A549 (cell line): ENCODE data around the gene PLEKHG4B. TPM values are rescaled to one million over a fixed set of nuclear protein-coding genes. Genes with fewer than 3 reads are reported as not detected.

Source experiments
- ATAC-seq, 2 experiments: fragments of 200-7000 bp in 1 of 2; fragments of >200 bp in 1 of 2; cut with Nextera tagmentation in 1 of 2; cut with Tn5 transposase in 1 of 2; 3 replicates each; pipeline versions ENCODE4 v1.8.0 to v1.9.1; 2018 to 2020; ENCODE audit warnings: mild to moderate bottlenecking in 1 of 2, moderate library complexity in 1 of 2
- CTCF ChIA-PET: fragments of 300-600 bp; sonication (Branson Sonifier 250); formaldehyde crosslinking; extraction: SDS; loops from one replicate; lab custom pipeline; 2021; ENCODE audit warnings: antibody characterized with exemption, inconsistent platforms; lab: Yijun Ruan, JAX
- POLR2A ChIA-PET: fragments of 350-600 bp; formaldehyde crosslinking; extraction: SDS; loops from one replicate; lab custom pipeline; 2021; ENCODE audit warnings: antibody characterized with exemption, inconsistent platforms; lab: Yijun Ruan, JAX
- DNase-seq, 2 experiments: peaks; one replicate each; pipeline versions ENCODE4 v3.0.0 to v3.0.0-alpha.2; 2011 to 2016; ENCODE audit warnings: low read depth in 1 of 2, low spot score in 1 of 2
- FAIRE-seq: peaks from 2 replicates; lab custom pipeline; 2011; peaks lifted over from hg19 to GRCh38; lab: Jason Lieb, UNC
- H3K27ac ChIP-seq, 2 experiments: fragments of >200 bp; sonication (Bioruptor Twin); formaldehyde crosslinking; 3 replicates each; pipeline ENCODE4 v1.5.1; 2016 to 2017
- H3K4me1 ChIP-seq: fragments of >200 bp; sonication (Bioruptor Twin); formaldehyde crosslinking; 3 replicates; pipeline ENCODE4 v1.6.1; 2016
- H3K4me2 ChIP-seq: fragments of >200 bp; sonication (Bioruptor Twin); formaldehyde crosslinking; 3 replicates; pipeline ENCODE4 v1.6.1; 2016
- H3K4me3 ChIP-seq: fragments of >200 bp; sonication (Bioruptor Twin); formaldehyde crosslinking; 3 replicates; pipeline ENCODE4 v1.5.1; 2016
- H3K9me3 ChIP-seq: fragments of >200 bp; sonication (Bioruptor Twin); formaldehyde crosslinking; 3 replicates; pipeline ENCODE4 v1.6.1; 2016
- BHLHE40 ChIP-seq: IDR thresholded peaks from 2 replicates; pipeline ENCODE4 v1.6.1; 2012; ENCODE audit warnings: low read depth, low read length, inconsistent platforms
- CEBPB ChIP-seq, 2 experiments: fragments of >200 bp in 1 of 2; sonication (Bioruptor Twin) in 1 of 2; formaldehyde crosslinking in 1 of 2; IDR thresholded peaks; 2 replicates each; pipeline ENCODE4 v1.6.1; 2012 to 2016
- CHD2 ChIP-seq: fragments of 150-350 bp; IDR thresholded peaks from 2 replicates; pipeline ENCODE4 v1.6.1; 2014; ENCODE audit warnings: low read length; ENCODE audit not compliant: partially characterized antibody
- EHMT2 ChIP-seq: fragments of 200-600 bp; sonication (generic); IDR thresholded peaks from 2 replicates; pipeline ENCODE4 v1.6.1; 2016; ENCODE audit warnings: antibody characterized with exemption, low read depth, mild to moderate bottlenecking, moderate library complexity
- EP300 ChIP-seq, 2 experiments: fragments of >200 bp; sonication (Bioruptor Twin); formaldehyde crosslinking; IDR thresholded peaks; 2 replicates in 1 of 2; 3 replicates in 1 of 2; pipeline ENCODE4 v1.6.1; 2016 to 2017
- FOSB ChIP-seq: fragments of 250-450 bp; sonication (Bioruptor Pico); IDR thresholded peaks from 2 replicates; pipeline ENCODE4 v1.5.0; 2020; ENCODE audit warnings: mild to moderate bottlenecking, moderate library complexity
- FOSL2 ChIP-seq, 2 experiments: fragments of 450-650 bp in 1 of 2; fragments of >200 bp in 1 of 2; sonication (Bioruptor Twin) in 1 of 2; formaldehyde crosslinking; IDR thresholded peaks; 2 replicates each; pipeline versions ENCODE4 v1.5.0 to v1.6.1; 2016 to 2020; ENCODE audit warnings: mild to moderate bottlenecking in 1 of 2, moderate library complexity in 1 of 2
- FOXS1 ChIP-seq: fragments of 250-450 bp; sonication (Bioruptor Pico); IDR thresholded peaks from 2 replicates; pipeline ENCODE4 v1.5.0; 2020; ENCODE audit warnings: mild to moderate bottlenecking, moderate library complexity
- GATA3 ChIP-seq: IDR thresholded peaks from 2 replicates; pipeline ENCODE4 v1.6.1; 2012; ENCODE audit warnings: borderline replicate concordance
- HOXA7 ChIP-seq: fragments of 250-450 bp; sonication (Bioruptor Pico); IDR thresholded peaks from 2 replicates; pipeline ENCODE4 v1.5.0; 2020; ENCODE audit warnings: mild to moderate bottlenecking, moderate library complexity
- HOXB13 ChIP-seq: fragments of 250-450 bp; sonication (Bioruptor Pico); IDR thresholded peaks from 2 replicates; pipeline ENCODE4 v1.5.0; 2020; ENCODE audit warnings: low read depth, mild to moderate bottlenecking, moderate library complexity
- JUN ChIP-seq, 2 experiments: fragments of >200 bp; sonication (Bioruptor Twin); formaldehyde crosslinking; IDR thresholded peaks; 2 replicates in 1 of 2; 3 replicates in 1 of 2; pipeline ENCODE4 v1.6.1; 2016 to 2017
- KDM5A ChIP-seq: fragments of 200-600 bp; sonication (generic); IDR thresholded peaks from 2 replicates; pipeline ENCODE4 v1.6.1; 2016; ENCODE audit warnings: antibody characterized with exemption, mild to moderate bottlenecking
- PHF8 ChIP-seq: fragments of 200-600 bp; sonication (generic); IDR thresholded peaks from 2 replicates; pipeline ENCODE4 v1.6.1; 2016; ENCODE audit warnings: low read depth, mild to moderate bottlenecking, antibody characterized with exemption, moderate library complexity, borderline replicate concordance
- POLR2AphosphoS2 ChIP-seq: conservative IDR thresholded peaks from 2 replicates; pipeline ENCODE4 v1.6.1; 2012; ENCODE audit warnings: low read length, improper control_type of control experiment, inconsistent platforms
- RAD21 ChIP-seq, 2 experiments: fragments of >200 bp in 1 of 2; sonication (Bioruptor Twin) in 1 of 2; formaldehyde crosslinking in 1 of 2; IDR thresholded peaks in 1 of 2; conservative IDR thresholded peaks in 1 of 2; 2 replicates in 1 of 2; 3 replicates in 1 of 2; pipeline ENCODE4 v1.6.1; 2012 to 2018; ENCODE audit warnings: inconsistent platforms in 1 of 2
- RARB ChIP-seq: fragments of 250-450 bp; sonication (Bioruptor Pico); IDR thresholded peaks from 2 replicates; pipeline ENCODE4 v1.8.0; 2021; ENCODE audit warnings: mild to moderate bottlenecking, moderate library complexity
- RFX5 ChIP-seq: fragments of 450-650 bp; IDR thresholded peaks from 2 replicates; pipeline ENCODE4 v1.7.1; 2014; ENCODE audit warnings: antibody characterized with exemption, mild to moderate bottlenecking, moderate library complexity
- RNF2 ChIP-seq: fragments of 200-600 bp; sonication (generic); IDR thresholded peaks from 2 replicates; pipeline ENCODE4 v1.6.1; 2016; ENCODE audit warnings: low read depth, mild to moderate bottlenecking, antibody characterized with exemption, moderate library complexity, borderline replicate concordance
- SREBF2 ChIP-seq: fragments of 450-650 bp; IDR thresholded peaks from 2 replicates; pipeline ENCODE4 v1.6.1; 2014; ENCODE audit warnings: mild to moderate bottlenecking, moderate library complexity
- TP53 ChIP-seq: fragments of 250-450 bp; sonication (Bioruptor Pico); IDR thresholded peaks from 2 replicates; pipeline ENCODE4 v1.5.0; 2021; ENCODE audit warnings: mild to moderate bottlenecking, moderate library complexity
- ZC3H11A ChIP-seq: fragments of 450-650 bp; IDR thresholded peaks from 2 replicates; pipeline ENCODE4 v1.6.1; 2014; ENCODE audit warnings: antibody characterized with exemption, mild to moderate bottlenecking
- ZFP36 ChIP-seq: fragments of 450-650 bp; IDR thresholded peaks from 2 replicates; pipeline ENCODE4 v1.6.1; 2014; ENCODE audit warnings: borderline replicate concordance; ENCODE audit not compliant: partially characterized antibody
- WGBS: methylation state at CpG from one replicate; pipeline ENCODE4 v1.1.6; 2017; ENCODE audit errors: missing lambda C conversion rate; 5-methylcytosine and 5-hydroxymethylcytosine counted together
- polyA plus RNA-seq, 4 experiments: library from polyadenylated mRNA; depleted of rRNA in 3 of 4; stranded (reverse); fragments of >200 nt; fragmentation: RNase III in 1 of 4; extraction: RNeasy Plus Mini Kit Qiagen cat#74134 plus additional on column Dnase treatment in 1 of 4; gene quantifications; 2 replicates in 3 of 4; 3 replicates in 1 of 4; pipeline ENCODE4 v1.2.3, GENCODE V29; 2011 to 2017
- TF ChIP-seq, protein P1 (sequence below): fragments of >200 bp; sonication (Bioruptor Twin); formaldehyde crosslinking; IDR thresholded peaks from 3 replicates; pipeline ENCODE4 v1.6.1; 2016
- TF ChIP-seq, protein P2 (sequence below): fragments of 450-650 bp; IDR thresholded peaks from 2 replicates; pipeline ENCODE4 v1.6.1; 2014; ENCODE audit warnings: antibody characterized with exemption
- TF ChIP-seq, protein P3 (sequence below): fragments of 250-450 bp; sonication (Bioruptor Pico); IDR thresholded peaks from 2 replicates; pipeline ENCODE4 v1.5.0; 2021; ENCODE audit warnings: mild to moderate bottlenecking, moderate library complexity, borderline replicate concordance
- TF ChIP-seq, protein P4 (sequence below): IDR thresholded peaks from 2 replicates; pipeline ENCODE4 v1.6.1; 2012
- TF ChIP-seq, protein P5 (sequence below): fragments of >200 bp; sonication (Bioruptor Twin); formaldehyde crosslinking; IDR thresholded peaks from 3 replicates; pipeline ENCODE4 v1.5.1; 2016

PLEKHG4B gene
- polyA plus RNA-seq, 2 of the 4 experiments (the other 2 are of a cell fraction) = 0.57 to 0.59 TPM

DNA sequence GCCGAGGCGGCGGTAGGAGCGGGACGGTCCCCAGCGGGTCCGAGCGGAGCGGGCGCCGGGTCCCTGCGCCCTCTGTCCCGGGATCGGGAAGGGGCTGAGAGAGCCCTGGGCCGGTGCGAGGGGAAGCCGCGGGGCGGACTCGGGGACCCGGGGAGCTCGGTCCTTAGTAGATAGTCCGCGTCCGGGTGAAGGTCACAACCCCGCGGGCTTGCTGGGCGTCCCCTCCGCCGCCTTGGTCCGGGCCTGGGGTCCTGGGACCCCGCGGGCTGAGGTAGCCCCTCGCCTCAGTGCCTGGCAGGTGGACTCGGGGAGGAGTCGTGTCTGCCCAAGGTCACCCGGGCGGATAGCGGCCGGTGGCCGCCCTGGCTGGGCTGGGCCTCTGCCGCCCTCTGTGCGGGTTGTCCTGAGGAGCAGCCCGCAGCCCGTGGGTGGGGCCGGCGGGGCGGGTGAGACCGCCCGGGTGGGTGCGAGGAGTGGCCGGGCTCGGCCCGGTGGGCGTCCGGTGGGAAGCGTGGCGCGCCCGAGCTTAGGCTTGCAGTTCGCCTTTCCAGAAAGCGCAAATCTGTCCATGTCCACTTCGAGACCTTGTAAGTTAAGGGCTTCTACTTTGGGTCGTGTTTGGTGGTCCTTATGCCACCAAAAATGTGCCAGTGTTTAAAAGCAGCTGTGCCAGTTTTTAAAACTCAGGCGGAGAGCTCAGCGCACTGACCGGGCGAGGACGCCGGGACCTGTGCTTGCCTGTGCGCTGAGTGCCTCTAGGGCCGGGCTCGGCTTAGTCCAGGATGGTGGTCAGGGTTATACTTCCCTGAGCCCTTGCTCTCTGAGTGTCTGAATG is 126.7 kb downstream of the PLEKHG4B start:
- Histone ChIP-seq H3K27ac (peak overlapping the region; percentile 85 to 97), H3K4me2 (peak overlapping the region; percentile 81)
- ChIA-PET POLR2A (interaction anchor here (1.3 to 2.4 kb wide), 2 partner anchors 30 to 52 kb away, joined by 6 to 11 read pairs; partner anchors contain the start of gene PDCD6), CTCF (interaction anchor here (0.7 to 1.8 kb wide), 10 partner anchors 10 to 221 kb away, joined by 3 to 11 read pairs (median 4); partner anchors contain the start of gene LRRC14B)
- TF ChIP-seq FOSB (CRISPR knock-in tag) (no peak), POLR2AphosphoS2 (no peak), JUN (IDR thresholded peaks at IDR 0.05) (peak in 1 of 2 experiments; percentile 22; a peak in 1 of 5 replicates), BHLHE40 (no peak), TP53 (CRISPR knock-in tag) (no peak), PHF8 (0 out of 2 replicates have a peak, but pooled peaks have one; percentile 62), SREBF2 (no peak), HOXA7 (CRISPR knock-in tag) (no peak)
- TF ChIP-seq, protein P1, sequence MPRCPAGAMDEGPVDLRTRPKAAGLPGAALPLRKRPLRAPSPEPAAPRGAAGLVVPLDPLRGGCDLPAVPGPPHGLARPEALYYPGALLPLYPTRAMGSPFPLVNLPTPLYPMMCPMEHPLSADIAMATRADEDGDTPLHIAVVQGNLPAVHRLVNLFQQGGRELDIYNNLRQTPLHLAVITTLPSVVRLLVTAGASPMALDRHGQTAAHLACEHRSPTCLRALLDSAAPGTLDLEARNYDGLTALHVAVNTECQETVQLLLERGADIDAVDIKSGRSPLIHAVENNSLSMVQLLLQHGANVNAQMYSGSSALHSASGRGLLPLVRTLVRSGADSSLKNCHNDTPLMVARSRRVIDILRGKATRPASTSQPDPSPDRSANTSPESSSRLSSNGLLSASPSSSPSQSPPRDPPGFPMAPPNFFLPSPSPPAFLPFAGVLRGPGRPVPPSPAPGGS = peak; percentile 3; the same call in 1 of the 3 replicates
- TF ChIP-seq, protein P2, sequence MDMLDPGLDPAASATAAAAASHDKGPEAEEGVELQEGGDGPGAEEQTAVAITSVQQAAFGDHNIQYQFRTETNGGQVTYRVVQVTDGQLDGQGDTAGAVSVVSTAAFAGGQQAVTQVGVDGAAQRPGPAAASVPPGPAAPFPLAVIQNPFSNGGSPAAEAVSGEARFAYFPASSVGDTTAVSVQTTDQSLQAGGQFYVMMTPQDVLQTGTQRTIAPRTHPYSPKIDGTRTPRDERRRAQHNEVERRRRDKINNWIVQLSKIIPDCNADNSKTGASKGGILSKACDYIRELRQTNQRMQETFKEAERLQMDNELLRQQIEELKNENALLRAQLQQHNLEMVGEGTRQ = no peak
- TF ChIP-seq, all 56 proteins: peak for 3
- under 1% methylated on average over 27 of the region's 73 CpGs for WGBS
- no peak for FAIRE-seq
- no peaks in the 10 kb centered on the region for H3K9me3 ChIP-seq
- DNase-seq = peak in 1 of 2 experiments; percentile 33
- H3K4me1 ChIP-seq = peaks cover 20% of the 10 kb centered on the region
- peak; percentile 79 to 82 for ATAC-seq
- H3K4me3 ChIP-seq = peak overlapping the region; percentile 99

DNA sequence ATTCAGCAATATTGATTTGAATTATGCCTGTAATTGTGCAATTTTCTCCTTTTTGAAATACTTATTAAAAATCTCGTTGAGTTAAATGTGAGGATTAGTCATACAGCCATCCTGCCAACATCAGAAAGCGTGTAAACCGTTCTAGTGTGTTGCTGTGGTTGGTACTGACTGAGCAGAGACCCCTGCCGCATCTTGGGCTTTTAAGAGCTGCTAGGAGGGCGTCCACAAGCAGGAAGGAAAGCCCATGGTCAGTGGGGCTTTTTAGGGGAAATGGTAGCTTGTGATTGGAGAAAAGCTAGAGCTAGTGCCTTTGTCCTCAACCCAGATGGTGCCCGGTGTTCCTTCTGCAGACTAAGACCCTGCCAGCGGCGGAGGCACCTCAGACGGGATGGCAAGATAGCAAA is 127.5 kb downstream of the PLEKHG4B start:
- TF ChIP-seq RNF2 (no peak), EP300 (IDR thresholded peaks at IDR 0.05) (no peak), ZFP36 (no peak), ZC3H11A (no peak), JUN (IDR thresholded peaks at IDR 0.05) (no peak), RFX5 (no peak), CEBPB (IDR thresholded peaks at IDR 0.05) (no peak), EHMT2 (no peak), CHD2 (no peak), GATA3 (no peak), RAD21 (conservative IDR thresholded peaks at IDR 0.05 in 1 of 2, IDR thresholded peaks at IDR 0.05 in 1 of 2) (no peak), HOXB13 (CRISPR knock-in tag) (no peak), FOXS1 (CRISPR knock-in tag) (no peak), KDM5A (no peak), FOSL2 (IDR thresholded peaks at IDR 0.05) (no peak), FOSL2 (CRISPR knock-in tag; IDR thresholded peaks at IDR 0.05) (no peak), RARB (CRISPR knock-in tag) (no peak), SREBF2 (no peak)
- TF ChIP-seq, protein P3, sequence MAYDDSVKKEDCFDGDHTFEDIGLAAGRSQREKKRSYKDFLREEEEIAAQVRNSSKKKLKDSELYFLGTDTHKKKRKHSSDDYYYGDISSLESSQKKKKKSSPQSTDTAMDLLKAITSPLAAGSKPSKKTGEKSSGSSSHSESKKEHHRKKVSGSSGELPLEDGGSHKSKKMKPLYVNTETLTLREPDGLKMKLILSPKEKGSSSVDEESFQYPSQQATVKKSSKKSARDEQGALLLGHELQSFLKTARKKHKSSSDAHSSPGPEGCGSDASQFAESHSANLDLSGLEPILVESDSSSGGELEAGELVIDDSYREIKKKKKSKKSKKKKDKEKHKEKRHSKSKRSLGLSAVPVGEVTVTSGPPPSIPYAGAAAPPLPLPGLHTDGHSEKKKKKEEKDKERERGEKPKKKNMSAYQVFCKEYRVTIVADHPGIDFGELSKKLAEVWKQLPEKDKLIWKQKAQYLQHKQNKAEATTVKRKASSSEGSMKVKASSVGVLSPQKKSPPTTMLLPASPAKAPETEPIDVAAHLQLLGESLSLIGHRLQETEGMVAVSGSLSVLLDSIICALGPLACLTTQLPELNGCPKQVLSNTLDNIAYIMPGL = no peak
- TF ChIP-seq, protein P4, sequence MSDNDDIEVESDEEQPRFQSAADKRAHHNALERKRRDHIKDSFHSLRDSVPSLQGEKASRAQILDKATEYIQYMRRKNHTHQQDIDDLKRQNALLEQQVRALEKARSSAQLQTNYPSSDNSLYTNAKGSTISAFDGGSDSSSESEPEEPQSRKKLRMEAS = no peak
- TF ChIP-seq, protein P5, sequence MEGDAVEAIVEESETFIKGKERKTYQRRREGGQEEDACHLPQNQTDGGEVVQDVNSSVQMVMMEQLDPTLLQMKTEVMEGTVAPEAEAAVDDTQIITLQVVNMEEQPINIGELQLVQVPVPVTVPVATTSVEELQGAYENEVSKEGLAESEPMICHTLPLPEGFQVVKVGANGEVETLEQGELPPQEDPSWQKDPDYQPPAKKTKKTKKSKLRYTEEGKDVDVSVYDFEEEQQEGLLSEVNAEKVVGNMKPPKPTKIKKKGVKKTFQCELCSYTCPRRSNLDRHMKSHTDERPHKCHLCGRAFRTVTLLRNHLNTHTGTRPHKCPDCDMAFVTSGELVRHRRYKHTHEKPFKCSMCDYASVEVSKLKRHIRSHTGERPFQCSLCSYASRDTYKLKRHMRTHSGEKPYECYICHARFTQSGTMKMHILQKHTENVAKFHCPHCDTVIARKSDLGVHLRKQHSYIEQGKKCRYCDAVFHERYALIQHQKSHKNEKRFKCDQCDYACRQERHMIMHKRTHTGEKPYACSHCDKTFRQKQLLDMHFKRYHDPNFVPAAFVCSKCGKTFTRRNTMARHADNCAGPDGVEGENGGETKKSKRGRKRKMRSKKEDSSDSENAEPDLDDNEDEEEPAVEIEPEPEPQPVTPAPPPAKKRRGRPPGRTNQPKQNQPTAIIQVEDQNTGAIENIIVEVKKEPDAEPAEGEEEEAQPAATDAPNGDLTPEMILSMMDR = no peak
- ATAC-seq = no peak
- CTCF ChIA-PET = interaction anchor here (0.8 to 1.3 kb wide), 6 partner anchors 11 to 220 kb away, joined by 3 to 5 read pairs (median 4); no protein-coding TSS in a partner anchor
- Histone ChIP-seq H3K4me2 (peak overlapping the region; percentile 81), H3K27ac (peak overlapping the region; percentile 36 to 85; a peak in 2 of 6 replicates), H3K4me1 (peaks cover 20% of the 10 kb centered on the region), H3K4me3 (peak overlapping the region; percentile 99), H3K9me3 (no peaks in the 10 kb centered on the region)
- no peak for FAIRE-seq
- no peak for DNase-seq
- POLR2A ChIA-PET = interaction anchor here (2.4 kb wide), 1 partner anchor 52 kb away, joined by 11 read pairs; the partner anchor contains the start of gene PDCD6
- 56% methylated on average over 9 of the region's 9 CpGs for WGBS
